Activated CD4-positive, alpha-beta T cell treated with anti-CD3 and anti-CD28 coated beads, Interleukin-10, Interleukin-2, amounts not matched to agents 100 ng/mL and 50 ng/mL, durations not matched to agents 16 hours and 8 hours (primary cell): Measurements from ENCODE around the gene DHX8.
"Not testable (repeated sequence)": the region's sequence is repeated elsewhere in the genome, so short reads cannot be mapped to it uniquely, and the experiment has no call there.

Experiments used
- DNase-seq: peaks from one replicate; pipeline ENCODE4 v3.0.0-alpha.2; 2020

The DHX8 gene

DNA sequence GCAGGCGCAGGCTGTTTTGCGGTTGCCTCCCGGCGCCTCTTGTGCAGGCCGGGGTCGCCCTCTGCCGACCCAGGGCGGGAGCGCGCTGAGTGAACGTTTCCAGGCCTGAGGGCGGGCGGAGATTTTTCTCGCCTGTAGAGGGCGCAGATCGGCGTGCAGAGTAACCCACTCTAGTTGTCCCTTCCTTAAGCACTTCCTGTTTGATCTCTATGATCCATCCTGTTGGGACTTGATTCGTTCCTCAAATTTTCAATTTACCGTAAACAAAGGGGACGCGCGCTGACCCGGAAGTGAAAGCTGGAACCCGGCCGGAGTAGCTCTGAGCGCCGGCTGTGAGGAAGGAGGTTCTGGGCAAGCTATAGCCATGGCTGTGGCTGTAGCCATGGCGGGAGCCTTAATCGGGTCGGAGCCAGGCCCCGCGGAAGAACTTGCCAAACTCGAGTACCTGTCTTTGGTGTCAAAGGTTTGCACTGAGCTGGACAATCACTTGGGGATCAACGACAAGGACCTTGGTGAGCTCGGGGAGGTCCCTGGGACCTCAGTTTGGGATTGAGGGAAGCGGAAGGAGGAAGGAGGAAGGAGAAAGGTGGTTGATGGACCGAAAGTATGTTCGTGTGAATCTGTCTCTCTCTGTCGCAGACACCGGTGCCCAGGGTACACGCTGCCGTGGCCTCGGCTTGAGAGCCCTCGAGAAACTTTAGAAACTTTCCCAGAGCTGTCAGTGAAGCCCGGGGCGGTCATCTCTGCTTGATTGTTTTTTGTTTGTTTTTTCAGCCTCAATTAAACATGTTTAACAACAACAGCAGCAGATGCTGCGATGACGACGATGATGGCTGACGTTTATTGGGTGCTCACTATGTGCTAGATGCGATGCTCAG is at the start of gene DHX8:
Gene DHX8, plus strand, starts transcription at position 302 of the 878 bp plus-strand sequence. Its CDS starts 63 bp downstream, at position 365.
- DNase-seq: peak; percentile 98

DNA sequence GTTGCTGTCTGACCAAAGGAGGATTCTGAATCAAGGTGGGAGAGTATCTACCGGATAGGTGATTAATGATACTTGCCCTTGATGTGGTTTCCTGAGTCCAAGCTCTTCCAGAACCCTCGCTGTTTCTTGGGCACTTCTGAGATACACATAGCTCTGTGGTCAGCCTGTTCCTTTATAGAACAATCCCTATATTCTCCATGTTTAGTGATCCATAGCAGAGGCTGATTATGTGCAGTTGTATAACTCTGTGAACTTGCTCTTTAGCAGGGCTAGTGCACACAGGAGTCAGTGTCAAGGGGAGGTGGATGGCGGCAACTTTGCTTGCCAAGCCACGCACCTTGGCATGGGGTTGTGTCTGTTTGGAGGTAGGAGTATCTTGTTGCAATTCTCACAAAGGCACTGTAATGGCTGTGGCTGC is 48.9 kb upstream of the DHX8 start:
- DNase-seq: no peak

DNA sequence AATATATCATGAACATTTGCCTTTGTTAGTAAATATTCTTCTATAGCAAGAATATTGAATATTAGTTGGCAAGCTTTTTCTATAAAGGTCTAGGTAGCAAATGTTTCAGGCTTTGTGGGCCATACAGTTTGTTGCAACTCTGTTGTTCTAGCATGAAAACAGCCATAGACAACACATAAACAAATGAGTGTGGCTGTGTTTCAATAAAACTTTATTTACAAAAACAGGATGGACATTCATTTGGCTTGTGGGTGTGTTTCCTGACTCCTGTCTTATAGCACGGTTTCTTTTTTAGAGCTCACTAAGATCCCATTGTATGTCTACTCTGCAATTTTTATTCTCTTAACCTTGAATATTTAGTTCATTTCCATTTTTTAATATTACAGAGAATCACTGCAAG is 46.0 kb upstream of the DHX8 start:
- DNase-seq: no peak

DNA sequence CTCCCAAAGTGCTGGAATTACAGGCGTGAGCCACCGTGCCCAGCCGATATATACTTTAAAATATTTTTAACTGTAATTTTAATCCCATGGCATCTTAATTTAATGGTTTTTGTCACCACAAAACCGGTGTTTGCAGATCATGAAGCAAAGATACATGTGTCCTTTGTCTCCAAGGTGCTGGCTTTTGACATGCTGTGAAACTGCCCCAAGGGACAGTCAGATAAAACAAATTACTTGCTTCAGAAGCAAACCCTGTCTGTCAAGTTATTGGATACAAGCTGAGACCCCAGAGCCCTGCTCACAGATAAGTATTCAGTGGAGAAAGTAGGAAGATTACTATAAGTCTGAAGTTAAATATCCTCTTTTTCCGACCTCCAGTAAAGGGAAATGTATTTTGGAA is 45.1 kb upstream of the DHX8 start:
- DNase-seq: no peak

DNA sequence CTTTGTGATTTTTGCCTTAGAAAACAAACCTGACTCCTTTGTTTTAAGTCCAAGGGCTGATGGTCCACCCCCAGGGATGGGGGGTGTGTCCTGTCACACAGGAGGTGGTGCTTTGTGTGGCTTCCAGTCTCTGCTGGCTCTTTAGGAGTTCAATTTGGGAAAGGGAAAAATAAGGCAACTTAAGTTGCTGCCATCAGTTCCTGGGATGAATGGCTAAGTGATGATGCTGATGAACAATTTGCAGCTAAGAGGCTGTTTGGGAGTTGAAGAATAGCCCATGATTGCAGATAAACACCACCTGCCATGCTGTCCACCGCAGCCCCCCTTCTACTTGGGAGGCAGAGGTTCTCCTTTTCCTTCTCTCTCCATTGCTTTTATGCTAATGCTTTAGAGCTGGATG is 44.7 kb upstream of the DHX8 start:
- no peak for DNase-seq

DNA sequence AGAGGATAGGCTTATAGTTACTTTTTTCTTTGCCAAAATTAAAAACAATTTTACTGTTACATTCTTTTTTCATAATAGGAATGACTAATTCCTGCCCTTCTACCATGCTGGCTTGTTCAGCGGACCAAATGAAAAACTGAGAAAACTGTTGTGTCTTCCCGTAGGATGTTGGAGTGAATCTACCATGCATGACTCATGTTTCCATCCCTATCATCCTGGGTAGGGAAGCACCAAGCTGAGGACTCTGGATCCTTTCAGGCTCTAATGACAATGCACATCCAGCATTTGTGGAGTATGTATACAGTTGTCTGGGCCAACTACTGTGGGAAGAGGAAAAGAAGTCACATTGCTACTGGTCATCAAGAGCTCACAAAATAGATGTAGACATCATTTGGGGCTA is 41.1 kb upstream of the DHX8 start:
- DNase-seq: no peak

DNA sequence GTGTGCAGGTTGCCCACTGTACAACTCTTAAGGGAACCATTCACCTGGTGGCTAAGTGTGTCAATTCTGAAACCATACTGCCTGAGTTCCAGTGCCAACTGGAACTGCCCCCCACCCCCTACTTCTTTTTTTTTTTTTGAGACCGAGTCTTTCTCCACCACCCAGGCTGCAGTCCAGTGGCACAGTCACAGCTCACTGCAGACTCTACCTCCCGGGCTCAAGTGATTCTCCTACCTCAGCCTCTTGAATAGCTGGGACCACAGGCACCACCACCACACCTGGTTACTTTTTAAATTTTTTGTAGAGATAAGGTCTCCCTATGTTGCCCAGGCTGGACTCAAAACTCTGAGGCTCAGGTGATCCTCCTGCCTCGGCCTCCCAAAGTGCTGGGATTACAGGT is 40.4 kb upstream of the DHX8 start:
- DNase-seq: no peak

DNA sequence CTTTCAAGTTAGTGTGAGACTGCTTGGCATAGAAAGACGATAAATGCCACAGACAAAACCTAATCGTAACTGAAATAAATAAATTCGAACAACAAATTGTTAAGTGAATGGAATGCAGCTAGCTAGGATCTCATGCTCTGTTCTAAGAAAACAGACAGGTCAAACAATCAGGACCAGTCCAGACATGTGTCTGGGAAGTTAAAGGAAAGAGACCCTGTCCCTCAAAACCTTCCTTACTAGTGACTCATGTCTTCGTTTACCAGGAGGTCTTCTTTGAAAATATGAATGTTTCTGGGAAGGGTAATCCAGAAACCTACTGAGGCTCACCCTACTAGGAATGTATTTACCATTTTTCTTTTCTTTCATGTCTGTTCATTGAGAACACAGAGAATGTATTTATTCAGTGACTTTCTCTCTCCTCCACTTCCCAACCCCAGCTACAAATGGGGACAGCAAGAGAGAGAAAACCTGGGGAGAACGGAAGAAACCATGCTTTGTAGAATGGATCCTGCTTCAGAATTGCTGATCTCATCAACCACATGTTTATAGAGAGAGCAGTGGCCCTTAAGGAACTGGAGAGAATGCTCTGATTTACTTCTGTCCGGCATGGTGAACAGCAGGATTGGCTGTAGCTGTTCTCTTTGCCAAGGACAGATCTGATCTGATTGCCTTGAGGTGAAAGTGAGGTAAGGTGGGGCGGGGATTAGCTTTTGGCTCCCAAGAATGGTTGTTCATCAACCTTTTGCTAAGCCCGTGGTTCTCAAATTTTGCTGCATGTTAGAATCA is 39.4 kb upstream of the DHX8 start:
- DNase-seq: no peak

DNA sequence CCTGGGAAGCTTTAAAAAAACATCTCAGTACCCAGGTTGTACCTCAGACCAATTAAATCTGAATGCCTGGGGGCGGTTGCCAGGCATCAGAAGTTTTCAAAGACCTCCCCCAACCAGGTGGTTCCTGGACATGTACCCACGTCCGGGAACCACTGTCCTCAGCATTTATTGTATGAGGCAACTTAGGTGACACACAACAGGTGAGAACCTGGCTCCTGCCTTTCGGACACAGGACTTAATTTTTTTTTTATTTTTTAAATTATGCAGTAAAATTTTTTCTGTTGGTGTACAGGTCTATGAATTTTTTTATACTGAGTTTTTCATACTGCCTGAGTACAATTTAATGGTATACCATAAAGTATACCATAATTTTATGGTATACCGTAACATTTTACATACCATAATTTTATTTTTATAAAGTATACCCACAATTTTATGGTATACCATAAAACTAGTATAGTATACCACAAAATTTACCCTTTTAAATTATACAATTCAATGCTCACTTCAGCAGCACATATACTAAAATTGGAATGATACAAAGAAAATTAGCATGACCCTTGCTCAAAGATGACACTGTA is 38.7 kb upstream of the DHX8 start:
- no peak for DNase-seq

DNA sequence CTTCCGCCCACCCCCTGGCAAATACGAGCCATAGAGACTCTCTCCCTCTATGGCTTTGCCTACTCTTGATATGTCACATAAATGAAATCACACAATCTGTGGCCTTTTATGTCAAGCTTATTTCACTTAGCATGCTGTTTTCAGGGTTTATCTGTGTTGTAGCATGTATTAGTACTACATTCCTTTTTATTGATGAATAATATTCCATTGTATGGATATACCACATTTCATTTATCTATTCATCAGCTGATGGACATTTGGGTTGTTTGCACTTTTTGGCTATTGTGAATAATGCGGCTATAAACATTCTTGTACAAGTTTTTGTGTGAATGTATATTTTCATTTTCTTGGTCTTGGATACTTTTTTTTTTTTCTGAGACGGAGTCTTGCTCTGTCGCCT is 37.0 kb upstream of the DHX8 start:
- no peak for DNase-seq

DNA sequence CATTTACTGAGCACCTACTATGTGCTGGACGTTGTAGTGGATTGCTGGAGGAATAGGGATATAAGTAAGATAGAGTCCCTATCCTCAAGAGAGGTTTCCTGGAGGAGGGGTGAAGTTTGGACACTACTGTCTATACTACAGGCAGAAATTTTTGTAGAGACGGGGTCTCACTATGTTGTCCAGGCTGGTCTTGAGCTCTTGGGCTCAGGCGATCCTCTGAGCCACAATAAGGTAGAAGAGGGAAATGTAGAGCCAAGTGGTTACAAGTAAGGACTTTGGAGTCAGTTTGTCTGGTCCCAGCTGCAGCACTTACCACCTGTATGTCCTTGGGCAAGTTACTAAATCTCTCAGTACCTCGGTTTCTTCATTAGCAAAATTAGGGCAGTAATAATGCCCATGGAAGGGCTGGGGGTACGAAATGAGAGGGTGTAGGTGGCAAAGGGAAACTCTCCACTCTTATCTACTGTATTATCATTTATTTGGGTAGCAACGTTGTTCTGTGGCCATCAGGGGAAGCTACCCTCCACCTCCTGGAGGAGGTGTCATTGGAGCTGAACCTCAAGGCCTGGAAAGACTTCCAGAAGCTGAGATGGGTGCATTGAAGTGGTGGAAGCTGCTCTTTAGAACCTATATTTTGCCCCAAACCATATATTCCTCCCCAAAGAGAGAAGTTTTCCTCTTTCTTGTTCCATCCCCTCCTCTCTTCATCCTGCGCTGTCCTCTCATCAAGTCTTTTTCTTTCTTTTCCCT is 34.9 kb upstream of the DHX8 start:
- DNase-seq: no peak

DNA sequence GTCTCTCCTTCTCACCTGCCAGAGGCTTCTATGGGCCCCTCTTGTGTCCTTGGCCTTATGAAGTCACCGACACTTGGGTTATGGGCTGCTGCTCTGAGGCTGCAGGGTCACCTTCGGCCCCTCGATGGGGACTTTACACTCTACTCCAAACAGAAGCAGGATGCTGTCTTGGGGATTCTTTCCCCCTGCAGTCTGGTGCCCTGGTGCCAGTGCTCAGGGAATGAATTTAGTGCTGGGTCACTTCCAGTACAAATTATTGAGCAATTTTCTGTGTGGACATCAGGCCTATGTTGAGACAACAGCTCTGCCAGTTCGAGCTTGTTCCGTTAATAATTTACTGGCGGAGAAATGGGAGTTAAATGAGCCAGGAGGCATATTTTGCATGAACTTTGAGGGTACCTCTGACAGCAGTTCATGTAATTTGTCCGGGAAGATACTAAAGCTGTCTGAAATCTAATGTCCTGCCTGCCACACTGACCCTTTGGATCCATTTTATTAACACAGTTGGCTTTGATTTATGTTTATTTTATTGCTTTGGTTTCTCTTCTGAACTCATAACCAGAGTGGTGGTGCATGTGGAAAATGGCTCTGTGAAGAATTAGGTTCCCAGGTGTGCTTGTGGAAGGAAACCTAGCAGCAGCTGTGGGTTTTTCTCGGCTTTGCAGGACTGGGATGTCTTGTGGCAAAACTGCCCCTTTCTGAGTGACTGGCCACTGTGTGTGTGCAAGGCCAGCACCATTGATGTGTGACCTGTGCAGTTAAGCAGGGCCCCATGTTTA is 34.1 kb upstream of the DHX8 start:
- DNase-seq: no peak

DNA sequence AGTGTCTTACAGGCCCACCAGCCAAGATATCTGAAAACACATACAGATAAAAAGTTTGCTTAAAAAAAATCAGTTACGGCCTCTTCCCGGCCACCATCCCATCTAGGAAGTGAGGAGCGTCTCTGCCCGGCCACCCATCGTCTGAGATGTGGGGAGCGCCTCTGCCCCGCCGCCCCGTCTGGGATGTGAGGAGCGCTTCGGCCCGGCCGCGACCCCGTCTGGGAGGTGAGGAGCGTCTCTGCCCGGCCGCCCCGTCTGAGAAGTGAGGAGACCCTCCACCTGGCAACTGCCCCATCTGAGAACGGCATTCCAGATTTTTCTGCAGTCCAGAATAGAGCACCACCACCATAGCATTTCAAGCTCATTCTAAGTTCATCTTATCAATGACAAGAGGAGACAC is 33.0 kb upstream of the DHX8 start:
- DNase-seq: not testable (repeated sequence)

DNA sequence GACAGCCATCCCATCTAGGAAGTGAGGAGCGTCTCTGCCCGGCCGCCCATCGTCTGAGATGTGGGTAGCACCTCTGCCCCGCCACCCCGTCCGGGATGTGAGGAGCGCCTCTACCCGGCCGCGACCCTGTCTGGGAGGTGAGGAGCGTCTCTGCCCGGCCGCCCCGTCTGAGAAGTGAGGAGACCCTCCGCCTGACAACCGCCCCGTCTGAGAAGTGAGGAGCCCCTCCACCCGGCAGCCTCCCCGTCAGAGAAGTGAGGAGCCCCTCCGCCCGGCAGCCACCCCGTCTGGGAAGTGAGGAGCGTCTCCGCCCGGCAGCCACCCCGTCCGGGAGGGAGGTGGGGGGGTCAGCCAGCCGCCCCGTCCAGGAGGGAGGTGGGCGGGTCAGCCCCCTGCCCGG is 32.0 kb upstream of the DHX8 start:
- DNase-seq: not testable (repeated sequence)

DNA sequence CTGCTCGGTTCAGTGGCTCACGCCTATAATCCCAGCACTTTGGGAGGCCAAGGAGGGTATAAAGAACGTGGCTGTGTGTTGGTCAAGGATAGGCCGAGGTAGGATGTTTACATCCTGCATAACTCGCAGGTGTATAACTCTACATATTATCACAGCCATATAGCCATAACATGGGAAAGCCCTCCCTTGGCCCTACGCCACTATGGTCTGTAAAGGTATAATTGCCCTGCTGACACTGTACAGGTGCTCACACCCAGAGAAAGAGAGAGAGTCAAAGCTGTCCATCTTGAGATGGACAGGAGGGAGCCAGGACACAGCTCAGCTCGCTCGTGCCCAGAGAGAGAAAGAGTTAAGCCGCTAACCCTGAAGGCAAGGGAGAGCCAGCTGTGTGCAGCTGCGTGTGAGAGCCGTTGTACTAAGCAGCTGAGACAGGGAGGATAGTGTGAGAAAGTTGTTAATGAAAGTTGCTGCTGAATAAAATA is 30.4 kb upstream of the DHX8 start:
- DNase-seq: no peak

DNA sequence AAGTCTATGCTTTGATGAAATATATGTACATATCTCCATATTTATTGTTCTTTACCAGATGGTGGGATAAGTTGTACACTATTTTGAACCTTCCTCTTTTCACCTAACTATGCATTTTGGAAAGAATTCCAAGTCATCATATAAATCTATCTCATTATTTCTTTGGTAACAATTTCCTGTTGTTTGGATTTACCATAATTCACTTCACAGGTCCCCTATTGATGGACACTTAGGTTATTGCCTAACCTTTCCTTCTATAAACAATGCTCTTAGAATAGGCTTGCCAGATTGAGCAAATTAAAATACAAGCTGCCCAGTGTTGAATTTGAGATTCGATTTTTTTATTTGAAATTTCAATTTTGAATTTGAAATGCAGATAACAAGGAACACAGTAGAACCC is 28.9 kb upstream of the DHX8 start:
- no peak for DNase-seq

DNA sequence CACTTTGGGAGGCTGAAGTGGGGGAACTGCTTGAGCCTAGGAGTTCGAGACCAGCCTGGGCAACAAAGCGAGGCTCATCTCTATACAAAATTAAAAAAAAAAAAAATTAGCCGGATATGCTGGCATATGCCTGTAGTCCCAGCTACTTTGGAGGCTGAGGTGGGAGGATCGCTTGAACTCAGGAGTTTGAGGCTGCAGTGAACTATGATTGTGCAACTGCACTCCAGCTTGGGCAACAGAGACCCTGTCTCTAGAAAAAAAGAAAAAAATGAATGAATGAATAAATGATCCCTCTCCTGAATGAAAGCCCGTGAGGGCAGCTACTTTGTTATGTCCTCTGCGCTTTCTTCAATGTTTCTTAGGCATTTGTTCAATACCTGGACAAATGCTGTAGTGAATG is 27.7 kb upstream of the DHX8 start:
- no peak for DNase-seq

DNA sequence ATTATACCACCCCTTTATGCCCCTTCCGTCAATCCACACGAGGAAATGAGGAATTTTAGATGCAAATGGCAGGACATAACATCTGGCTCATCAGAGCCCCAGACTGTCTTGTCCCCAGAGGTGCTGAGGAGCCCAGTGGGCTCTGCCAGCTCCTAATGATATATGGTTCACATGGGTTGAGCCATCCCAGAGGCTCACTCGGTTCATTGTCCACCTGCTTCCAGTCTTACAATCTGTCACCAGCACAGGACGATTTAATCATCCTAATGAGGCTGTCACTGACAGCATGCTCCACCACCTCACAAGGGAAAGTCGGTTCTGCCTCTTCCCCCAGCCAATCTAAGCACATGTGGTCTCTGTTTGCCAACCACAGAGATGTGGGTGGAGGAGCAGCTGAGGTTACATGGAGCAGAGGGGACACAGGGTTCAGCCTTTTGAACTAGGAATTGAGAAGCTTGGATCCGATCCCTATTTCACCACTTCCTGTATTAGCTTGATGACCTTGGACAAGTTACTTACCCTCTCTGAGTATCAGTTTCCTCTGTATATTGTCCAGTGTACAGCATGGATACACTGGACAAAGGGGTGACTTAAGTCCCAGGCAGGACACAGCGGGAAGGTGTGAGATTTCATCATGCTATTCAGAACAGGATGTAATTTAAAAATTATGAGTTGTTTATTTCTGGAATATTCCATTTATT is 27.0 kb upstream of the DHX8 start:
- no peak for DNase-seq

DNA sequence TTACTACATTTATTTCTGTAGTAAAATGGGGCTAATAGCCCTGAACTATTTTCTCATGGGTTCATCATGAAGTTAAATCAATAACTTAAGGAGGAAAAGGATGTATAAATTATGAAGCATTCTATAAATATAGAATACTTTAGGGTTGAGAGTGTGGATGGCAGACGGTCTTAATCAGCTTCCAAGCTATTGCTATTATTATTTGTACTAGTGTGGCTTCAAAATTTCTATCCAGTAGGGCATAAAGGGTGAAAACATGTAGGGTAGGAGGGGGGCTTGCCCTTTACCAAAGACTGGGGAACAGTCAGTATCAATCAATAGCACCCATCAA is 26.4 kb upstream of the DHX8 start:
- no peak for DNase-seq

DNA sequence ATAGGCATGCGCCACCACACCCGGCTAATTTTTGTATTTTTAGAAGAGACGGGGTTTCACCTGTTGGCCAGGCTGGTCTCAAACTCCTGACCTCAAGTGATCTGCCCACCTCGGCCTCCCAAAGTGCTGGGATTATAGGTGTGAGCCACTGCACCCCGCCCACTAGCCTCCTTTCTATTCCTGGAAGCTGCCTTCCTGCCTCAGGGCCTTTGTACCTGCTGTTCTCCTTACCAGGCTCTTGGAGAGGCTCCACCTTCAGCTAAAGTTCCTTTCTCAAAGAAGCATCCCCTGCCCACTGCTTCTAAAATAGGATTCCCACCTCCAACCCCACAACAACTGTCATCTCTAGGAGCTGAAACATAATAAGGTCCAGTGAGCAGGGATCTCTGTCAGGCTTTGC is 23.9 kb upstream of the DHX8 start:
- not testable (repeated sequence) for DNase-seq

DNA sequence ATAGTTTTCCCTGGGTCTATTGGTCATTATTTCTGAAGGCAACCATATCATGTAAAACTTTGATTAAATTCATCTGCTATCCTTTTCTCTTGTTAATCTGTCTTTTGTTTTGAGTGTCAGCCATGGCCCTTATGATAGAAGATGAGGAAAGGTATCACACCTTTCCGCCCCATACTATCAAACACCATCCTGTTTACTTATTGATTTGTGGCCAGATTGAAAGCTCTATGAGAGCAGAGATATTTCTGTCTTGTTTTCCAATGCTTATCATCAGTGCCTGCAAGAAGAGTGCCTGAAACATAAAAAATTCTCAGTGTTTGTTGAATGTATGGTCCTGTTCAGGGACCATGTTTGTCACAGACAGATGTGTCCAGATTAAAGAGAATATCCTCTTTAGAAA is 22.6 kb upstream of the DHX8 start:
- no peak for DNase-seq

DNA sequence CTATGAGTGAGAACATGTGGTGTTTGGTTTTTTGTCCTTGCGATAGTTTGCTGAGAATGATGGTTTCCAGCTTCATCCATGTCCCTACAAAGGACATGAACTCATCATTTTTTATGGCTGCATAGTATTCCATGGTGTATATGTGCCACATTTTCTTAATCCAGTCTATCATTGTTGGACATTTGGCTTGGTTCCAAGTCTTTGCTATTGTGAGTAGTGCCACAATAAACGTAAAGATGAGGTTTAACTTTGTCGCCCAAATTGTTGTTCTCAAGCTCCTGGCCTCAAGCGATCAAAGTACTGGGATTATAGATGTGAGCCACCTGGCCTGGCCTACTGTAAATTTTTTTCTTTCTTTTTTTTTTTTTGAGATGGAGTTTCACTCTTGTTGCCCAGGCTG is 21.2 kb upstream of the DHX8 start:
- DNase-seq: not testable (repeated sequence)
